OCI-LY7 (cell line): ENCODE measurements around the gene FMNL3. TPM values are rescaled to one million over a fixed set of nuclear protein-coding genes. Genes with fewer than 3 reads are reported as not detected.

Source experiments
- BruUV-seq: library from RNA; stranded (reverse); fragments of 400-500 nt; replicated peaks from 2 replicates; lab custom pipeline; 2021; lab: Mats Ljungman, UMichigan
- CTCF ChIA-PET: fragments of 300-600 bp; sonication (Branson Sonifier 250); formaldehyde crosslinking; loops from one replicate; lab custom pipeline; 2022; ENCODE audit warnings: antibody characterized with exemption; ENCODE audit not compliant: unreplicated experiment; lab: Charles Lee
- POLR2A ChIA-PET: fragments of 300-600 bp; sonication (Branson Sonifier 250); formaldehyde crosslinking; loops from one replicate; lab custom pipeline; 2022; ENCODE audit warnings: antibody characterized with exemption; lab: Charles Lee
- DNase-seq: peaks from one replicate; pipeline ENCODE4 v3.0.0-alpha.2; 2015; ENCODE audit warnings: low spot score
- H2AFZ ChIP-seq: fragments of 200-600 bp; sonication (generic), shearing (Covaris generic); 2 replicates; pipeline ENCODE4 v1.6.1; 2014; ENCODE audit warnings: mild to moderate bottlenecking, antibody characterized with exemption, low read length, moderate library complexity
- H3K27ac ChIP-seq: fragments of 200-600 bp; sonication (generic); 2 replicates; pipeline ENCODE4 v1.5.1; 2014; ENCODE audit warnings: mixed run types, low read depth, mild to moderate bottlenecking, moderate library complexity, low read length, inconsistent platforms; ENCODE audit not compliant: poor library complexity, severe bottlenecking
- H3K36me3 ChIP-seq: fragments of 200-600 bp; sonication (generic); 2 replicates; pipeline ENCODE4 v1.6.1; 2014; ENCODE audit warnings: mild to moderate bottlenecking, antibody characterized with exemption, low read length, moderate library complexity, mixed read lengths; ENCODE audit not compliant: insufficient read depth
- H3K4me1 ChIP-seq: fragments of 200-600 bp; sonication (generic); 2 replicates; pipeline ENCODE4 v1.5.1; 2014; ENCODE audit warnings: mild to moderate bottlenecking, low read length; ENCODE audit not compliant: insufficient read depth, poor library complexity, severe bottlenecking
- H3K4me2 ChIP-seq: fragments of 200-600 bp; sonication (generic); 2 replicates; pipeline ENCODE4 v1.6.1; 2014; ENCODE audit warnings: mild to moderate bottlenecking, low read length
- H3K4me3 ChIP-seq: fragments of 200-600 bp; sonication (generic); 2 replicates; pipeline ENCODE4 v1.5.1; 2014; ENCODE audit warnings: mild to moderate bottlenecking, low read depth, low read length; ENCODE audit not compliant: poor library complexity, severe bottlenecking
- H3K79me2 ChIP-seq: fragments of 200-600 bp; sonication (generic); 2 replicates; pipeline ENCODE4 v1.6.1; 2016; ENCODE audit warnings: low read depth, mild to moderate bottlenecking, low read length, moderate library complexity, mixed read lengths; ENCODE audit not compliant: insufficient read depth
- H3K9me2 ChIP-seq: fragments of 200-600 bp; sonication (generic); 2 replicates; pipeline ENCODE4 v1.6.1; 2016; ENCODE audit warnings: mild to moderate bottlenecking, low read length, mixed read lengths; ENCODE audit not compliant: insufficient read depth
- H3K9me3 ChIP-seq: fragments of 200-600 bp; sonication (generic); 2 replicates; pipeline ENCODE4 v1.6.1; 2014; ENCODE audit warnings: mild to moderate bottlenecking, mixed run types, low read length, mixed read lengths
- H4K20me1 ChIP-seq: fragments of 200-600 bp; sonication (generic); 2 replicates; pipeline ENCODE4 v1.6.1; 2014; ENCODE audit warnings: mild to moderate bottlenecking, antibody characterized with exemption, low read length, moderate library complexity, mixed read lengths; ENCODE audit not compliant: insufficient read depth
- CTCF ChIP-seq: fragments of 200-600 bp; sonication (generic); conservative IDR thresholded peaks from 2 replicates; pipeline ENCODE4 v1.5.1; 2014; ENCODE audit warnings: mild to moderate bottlenecking, antibody characterized with exemption, low read length, moderate library complexity, mixed read lengths
- EZH2phosphoT487 ChIP-seq: fragments of 200-600 bp; sonication (generic); IDR thresholded peaks from 2 replicates; pipeline ENCODE4 v1.6.1; 2018; ENCODE audit warnings: low read depth, borderline replicate concordance, mild to moderate bottlenecking, mixed run types, antibody characterized with exemption, low read length, moderate library complexity, mixed read lengths
- intact Hi-C: fragments of 100-400 bp; cut with micrococcal nuclease; formaldehyde crosslinking; loops from one replicate; pipeline ENCODE4 v1.10.0; 2022; ENCODE audit not compliant: unreplicated experiment
- total RNA-seq, 2 experiments: library from RNA; depleted of rRNA in 1 of 2; stranded (reverse); fragments of >200 nt in 1 of 2; shearing (Covaris generic) in 1 of 2; gene quantifications; 2 replicates each; pipeline ENCODE4 v1.2.3, GENCODE V29; 2014 to 2022

The FMNL3 gene
- total RNA-seq, 2 experiments from 2014 or later, result 13.8 to 28.7 TPM

GRCh38 chr12:49643961-49644619 is 63.1 kb downstream of the FMNL3 start:
- H4K20me1 ChIP-seq, result no peaks in the 10 kb centered on the region
- H3K4me3 ChIP-seq, result no peak overlapping the region
- BruUV-seq, result TSS peak; percentile 60
- no peak overlapping the region for H2AFZ ChIP-seq
- no peak overlapping the region for H3K4me2 ChIP-seq
- intact Hi-C loops, result loop anchor here (1.0 kb wide), 1 partner anchor 63 kb away; the partner anchor contains the start of gene FMNL3
- no peaks in the 10 kb centered on the region for H3K9me3 ChIP-seq
- no peak overlapping the region for H3K27ac ChIP-seq
- peaks cover 35% of the 10 kb centered on the region; the same call in 1 of the 2 replicates for H3K36me3 ChIP-seq
- peaks cover 22% of the 10 kb centered on the region for H3K4me1 ChIP-seq
- no peak for TF ChIP-seq CTCF
- TF ChIP-seq EZH2phosphoT487, result no peak
- H3K79me2 ChIP-seq, result no peaks in the 10 kb centered on the region
- DNase-seq, result no peak
- ChIA-PET CTCF (interaction anchor here (0.6 to 2.5 kb wide), 4 partner anchors 21 to 97 kb away, joined by 3 to 14 read pairs (median 5); partner anchors contain the start of genes PRPF40B and TMBIM6), POLR2A (interaction anchor here (0.6 to 3.6 kb wide), 3 partner anchors 60 to 173 kb away, joined by 3 to 18 read pairs (median 3); no protein-coding TSS in a partner anchor)
- no peaks in the 10 kb centered on the region for H3K9me2 ChIP-seq

- POLR2A ChIA-PET, result interaction anchor here (0.6 to 3.6 kb wide), 2 partner anchors 61 to 174 kb away, joined by 3 to 18 read pairs; no protein-coding TSS in a partner anchor
- no peak for DNase-seq
- Histone ChIP-seq H3K79me2 (no peaks in the 10 kb centered on the region), H3K36me3 (peaks cover 26% of the 10 kb centered on the region; the same call in 1 of the 2 replicates), H3K9me3 (no peaks in the 10 kb centered on the region), H3K9me2 (no peaks in the 10 kb centered on the region), H4K20me1 (no peaks in the 10 kb centered on the region), H2AFZ (no peak overlapping the region), H3K4me1 (peaks cover 24% of the 10 kb centered on the region), H3K4me3 (no peak overlapping the region), H3K4me2 (no peak overlapping the region), H3K27ac (no peak overlapping the region)
- no TSS peak for BruUV-seq
- CTCF ChIA-PET, result interaction anchor here (1.0 to 2.5 kb wide), 3 partner anchors 62 to 98 kb away, joined by 3 to 14 read pairs (median 4); partner anchors contain the start of gene TMBIM6
- TF ChIP-seq CTCF (no peak), EZH2phosphoT487 (no peak)
- intact Hi-C loops, result no loop called here
Measured at GRCh38 chr12:49643135-49643534, 64.1 kb downstream of the FMNL3 start.

- TF ChIP-seq CTCF (no peak), EZH2phosphoT487 (no peak)
- no peak for DNase-seq
- no peaks in the 10 kb centered on the region for H3K9me2 ChIP-seq
- H4K20me1 ChIP-seq, result no peaks in the 10 kb centered on the region
- peaks cover 26% of the 10 kb centered on the region; the same call in 1 of the 2 replicates for H3K36me3 ChIP-seq
- no peaks in the 10 kb centered on the region for H3K79me2 ChIP-seq
- H3K4me2 ChIP-seq, result no peak overlapping the region
- no TSS peak for BruUV-seq
- H3K27ac ChIP-seq, result no peak overlapping the region
- H3K4me3 ChIP-seq, result no peak overlapping the region
- no peak overlapping the region for H2AFZ ChIP-seq
- intact Hi-C loops, result no loop called here
- H3K4me1 ChIP-seq, result peaks cover 25% of the 10 kb centered on the region
- ChIA-PET CTCF (no interaction called here), POLR2A (no interaction called here)
- no peaks in the 10 kb centered on the region for H3K9me3 ChIP-seq
Measured at GRCh38 chr12:49642370-49642802, 64.8 kb downstream of the FMNL3 start.
